IMR-90 (cell line): ENCODE results near the gene ETS1. TPM values are rescaled to one million over a fixed set of nuclear protein-coding genes. Genes with fewer than 3 reads are reported as not detected.

Experiments used
- ATAC-seq: fragments of 200-7000 bp; cut with Tn5 transposase; 2 replicates; pipeline ENCODE4 v1.9.1; 2020; ENCODE audit warnings: low read depth, mild to moderate bottlenecking, moderate library complexity
- BruUV-seq: library from RNA; stranded (reverse); fragments of 400-500 nt; replicated peaks from 2 replicates; lab custom pipeline; 2021; lab: Mats Ljungman, UMichigan
- CTCF ChIA-PET: fragments of 300-600 bp; formaldehyde crosslinking; extraction: SDS; loops from one replicate; lab custom pipeline; 2021; ENCODE audit warnings: antibody characterized with exemption; lab: Yijun Ruan, JAX
- POLR2A ChIA-PET: fragments of 300-600 bp; sonication (Branson Sonifier 250); formaldehyde crosslinking; loops from one replicate; lab custom pipeline; 2022; ENCODE audit warnings: antibody characterized with exemption; ENCODE audit not compliant: unreplicated experiment; lab: Charles Lee
- DNase-seq: peaks from one replicate; pipeline ENCODE4 v3.0.0; 2013
- H2AFZ ChIP-seq: replicated peaks from 2 replicates; pipeline ENCODE3; 2013; ENCODE audit warnings: low read length, mild to moderate bottlenecking; ENCODE audit not compliant: poor library complexity
- H2AK5ac ChIP-seq: 2 replicates; pipeline ENCODE4 v1.6.1; 2013; ENCODE audit warnings: low read depth, low read length, inconsistent platforms
- H2AK9ac ChIP-seq: replicated peaks from 2 replicates; pipeline ENCODE3; 2013; ENCODE audit warnings: mild to moderate bottlenecking, low read depth, low read length, moderate library complexity; ENCODE audit not compliant: poor library complexity
- H2BK120ac ChIP-seq: 2 replicates; pipeline ENCODE4 v1.6.1; 2013; ENCODE audit warnings: low read depth, low read length, inconsistent platforms
- H2BK15ac ChIP-seq: 3 replicates; pipeline ENCODE4 v1.6.1; 2013; ENCODE audit warnings: low read depth, low read length, inconsistent platforms
- H2BK20ac ChIP-seq: 2 replicates; pipeline ENCODE4 v1.6.1; 2013; ENCODE audit warnings: low read depth, mild to moderate bottlenecking, inconsistent platforms, low read length, moderate library complexity
- H2BK5ac ChIP-seq: 2 replicates; pipeline ENCODE4 v1.6.1; 2013; ENCODE audit warnings: mild to moderate bottlenecking, low read depth, low read length, inconsistent platforms; ENCODE audit not compliant: poor library complexity, severe bottlenecking
- H3K14ac ChIP-seq: replicated peaks from 2 replicates; pipeline ENCODE4 v1.6.1; 2013; ENCODE audit warnings: low read depth, low read length, inconsistent platforms
- H3K18ac ChIP-seq: 2 replicates; pipeline ENCODE4 v1.6.1; 2013; ENCODE audit warnings: low read depth, low read length, control low read depth
- H3K23ac ChIP-seq: 2 replicates; pipeline ENCODE4 v1.6.1; 2013; ENCODE audit warnings: low read depth, low read length, inconsistent platforms
- H3K27ac ChIP-seq: 2 replicates; pipeline ENCODE4 v1.5.1; 2013; ENCODE audit warnings: mild to moderate bottlenecking, control low read depth, low read length; ENCODE audit not compliant: insufficient read depth
- H3K27me3 ChIP-seq: 2 replicates; pipeline ENCODE4 v1.6.1; 2013; ENCODE audit warnings: low read length; ENCODE audit not compliant: control insufficient read depth, insufficient read depth
- H3K36me3 ChIP-seq: 2 replicates; pipeline ENCODE4 v1.6.1; 2013; ENCODE audit warnings: low read length, mixed read lengths; ENCODE audit not compliant: control insufficient read depth, insufficient read depth
- H3K4ac ChIP-seq: 2 replicates; pipeline ENCODE4 v1.6.1; 2013; ENCODE audit warnings: low read depth, low read length, inconsistent platforms
- H3K4me1 ChIP-seq: 2 replicates; pipeline ENCODE4 v1.6.1; 2013; ENCODE audit warnings: low read length, mixed read lengths; ENCODE audit not compliant: control insufficient read depth, insufficient read depth
- H3K4me2 ChIP-seq: 2 replicates; pipeline ENCODE4 v1.6.1; 2013; ENCODE audit warnings: low read depth, mild to moderate bottlenecking, control low read depth, low read length, moderate library complexity
- H3K4me3 ChIP-seq: 2 replicates; pipeline ENCODE4 v1.5.1; 2013; ENCODE audit warnings: low read depth, mild to moderate bottlenecking, control low read depth, low read length, moderate library complexity; ENCODE audit not compliant: insufficient read depth
- H3K56ac ChIP-seq: 2 replicates; pipeline ENCODE4 v1.6.1; 2013; ENCODE audit warnings: low read length, inconsistent platforms; ENCODE audit not compliant: insufficient read depth; ENCODE audit errors: extremely low read depth
- H3K79me1 ChIP-seq, 2 experiments: 2 replicates each; pipeline ENCODE4 v1.6.1; 2013; ENCODE audit warnings: low read length in 2 of 2, inconsistent platforms in 1 of 2, low read depth in 1 of 2
- H3K9ac ChIP-seq: 2 replicates; pipeline ENCODE4 v1.6.1; 2013; ENCODE audit warnings: low read depth, low read length, control low read depth
- H3K9me1 ChIP-seq: 2 replicates; pipeline ENCODE4 v1.6.1; 2013; ENCODE audit warnings: low read length, inconsistent platforms; ENCODE audit not compliant: insufficient read depth
- H3K9me3 ChIP-seq: 2 replicates; pipeline ENCODE4 v1.6.1; 2013; ENCODE audit warnings: low read length; ENCODE audit not compliant: control insufficient read depth, insufficient read depth
- H4K20me1 ChIP-seq: 2 replicates; pipeline ENCODE4 v1.6.1; 2013; ENCODE audit warnings: low read length, inconsistent platforms; ENCODE audit not compliant: insufficient read depth
- H4K5ac ChIP-seq: 2 replicates; pipeline ENCODE4 v1.6.1; 2013; ENCODE audit warnings: mild to moderate bottlenecking, low read depth, low read length, control low read depth
- H4K8ac ChIP-seq, 2 experiments: 2 replicates each; pipeline ENCODE4 v1.6.1; 2013; ENCODE audit warnings: low read depth in 2 of 2, low read length in 2 of 2, control low read depth in 1 of 2, inconsistent platforms in 1 of 2
- H4K91ac ChIP-seq: 2 replicates; pipeline ENCODE4 v1.6.1; 2013; ENCODE audit warnings: low read depth, low read length, inconsistent platforms; ENCODE audit not compliant: insufficient read depth
- BHLHE40 ChIP-seq: fragments of 150-350 bp; IDR thresholded peaks from 2 replicates; pipeline ENCODE4 v1.6.1; 2016; ENCODE audit warnings: mild to moderate bottlenecking, low read depth, low read length
- CEBPB ChIP-seq: IDR thresholded peaks from 2 replicates; pipeline ENCODE4 v1.6.1; 2012; ENCODE audit warnings: low read depth, low read length, improper control_type of control experiment
- CHD1 ChIP-seq: IDR thresholded peaks from 2 replicates; pipeline ENCODE4 v1.6.1; 2012; ENCODE audit warnings: low read depth, low read length, improper control_type of control experiment
- ELK1 ChIP-seq: fragments of 150-350 bp; IDR thresholded peaks from 2 replicates; pipeline ENCODE4 v1.6.1; 2016; ENCODE audit warnings: low read depth, mild to moderate bottlenecking, low read length, moderate library complexity, borderline replicate concordance
- FOS ChIP-seq: fragments of 150-350 bp; IDR thresholded peaks from 2 replicates; pipeline ENCODE4 v1.6.1; 2016; ENCODE audit warnings: low read depth, low read length
- MAFK ChIP-seq: IDR thresholded peaks from 2 replicates; pipeline ENCODE4 v1.6.1; 2012; ENCODE audit warnings: low read depth, low read length, improper control_type of control experiment
- MAZ ChIP-seq: IDR thresholded peaks from 2 replicates; pipeline ENCODE4 v1.6.1; 2012; ENCODE audit warnings: low read depth, mild to moderate bottlenecking, low read length, improper control_type of control experiment, moderate library complexity, borderline replicate concordance
- MXI1 ChIP-seq: IDR thresholded peaks from 2 replicates; pipeline ENCODE4 v1.6.1; 2012; ENCODE audit warnings: low read depth, mild to moderate bottlenecking, low read length, moderate library complexity, borderline replicate concordance
- NFE2L2 ChIP-seq: fragments of 150-350 bp; IDR thresholded peaks from 2 replicates; pipeline ENCODE4 v1.6.1; 2016; ENCODE audit warnings: low read depth, mild to moderate bottlenecking, low read length
- POLR2A ChIP-seq: IDR thresholded peaks from 2 replicates; pipeline ENCODE4 v1.6.1; 2012; ENCODE audit warnings: mild to moderate bottlenecking, low read depth, low read length
- RAD21 ChIP-seq: IDR thresholded peaks from 2 replicates; pipeline ENCODE4 v1.6.1; 2012; ENCODE audit warnings: low read length, improper control_type of control experiment
- RFX5 ChIP-seq: IDR thresholded peaks from 2 replicates; pipeline ENCODE4 v1.8.0; 2012; ENCODE audit warnings: low read depth, mild to moderate bottlenecking, low read length, moderate library complexity
- USF2 ChIP-seq: fragments of 150-350 bp; IDR thresholded peaks from 2 replicates; pipeline ENCODE4 v1.6.1; 2017; ENCODE audit warnings: mild to moderate bottlenecking, antibody characterized with exemption, low read length, low read depth
- WGBS, 2 experiments: methylation state at CpG; one replicate each; pipeline versions ENCODE4 v1.1.5 to v1.1.7; 2013; ENCODE audit warnings: missing lambda C conversion rate in 2 of 2; ENCODE audit not compliant: insufficient read length in 1 of 2; ENCODE audit errors: extremely low coverage in 2 of 2; 5-methylcytosine and 5-hydroxymethylcytosine counted together
- dilution Hi-C: fragments of 300-500 bp; cut with HindIII; formaldehyde crosslinking; loops from one replicate; pipeline ENCODE4 v1.14.3; 2018; ENCODE audit warnings: low sequenced_read_pairs; ENCODE audit not compliant: unreplicated experiment
- in situ Hi-C: fragments of 300-500 bp; cut with MboI; formaldehyde crosslinking; loops from 3 replicates; pipeline ENCODE4 v1.14.3; 2019; ENCODE audit warnings: low sequenced_read_pairs, inconsistent platforms, mixed read lengths
- intact Hi-C: fragments of 100-400 bp; cut with micrococcal nuclease; formaldehyde crosslinking; loops from 2 replicates; pipeline ENCODE4 v1.10.0; 2022
- polyA plus RNA-seq, 3 experiments: library from polyadenylated mRNA; depleted of rRNA; stranded (reverse); fragments of >200 nt; gene quantifications; 2 replicates each; pipeline ENCODE4 v1.2.3, GENCODE V29; 2012; ENCODE audit warnings: low replicate concordance in 1 of 3
- total RNA-seq: library from RNA; depleted of rRNA; stranded (reverse); fragments of >200 nt; gene quantifications from 2 replicates; pipeline ENCODE4 v1.2.3, GENCODE V29; 2012

Gene ETS1
- total and polyA plus RNA-seq, 2 of the 4 experiments (the other 2 are of a cell fraction) = 41.2 to 56.3 TPM

- TF ChIP-seq USF2 = no peak
These were observed 124.0 kb downstream of the ETS1 start (continued) for GRCh38 chr11:128463371-128463829.

GRCh38 chr11:128462922-128463321 lies 124.4 kb downstream of the ETS1 start:
- Histone ChIP-seq H3K4me3 (no peak overlapping the region), H3K79me1 (peaks cover 54 to 83% of the 10 kb centered on the region in 2 experiments), H2AK9ac (no peak overlapping the region), H2AK5ac (peak overlapping the region; percentile 78), H3K23ac (0 out of 2 replicates have a peak overlapping the region, but pooled peaks have one; percentile 2), H2AFZ (no peak overlapping the region), H2BK120ac (peak overlapping the region; percentile 54; the same call in 1 of the 2 replicates), H3K9ac (no peak overlapping the region), H4K91ac (peak overlapping the region; percentile 15; the same call in 1 of the 2 replicates), H3K18ac (no peak overlapping the region), H3K4me1 (peaks cover 20% of the 10 kb centered on the region), H3K9me1 (peaks cover 21% of the 10 kb centered on the region), H4K20me1 (peaks cover 15% of the 10 kb centered on the region), H2BK5ac (peak overlapping the region; percentile 22), H3K4me2 (no peak overlapping the region), H3K4ac (peak overlapping the region; percentile 56), H3K56ac (no peak overlapping the region; the same call in 1 of the 2 replicates), H2BK20ac (peak overlapping the region; percentile 47; the same call in 1 of the 2 replicates), H3K27ac (peak overlapping the region; percentile 4; the same call in 1 of the 2 replicates), H3K14ac (0 out of 2 replicates have a peak overlapping the region, but pooled peaks have one; percentile 11), H4K8ac (peak overlapping the region in 1 of 2 experiments; percentile 18; a peak in 1 of 4 replicates), H3K27me3 (no peaks in the 10 kb centered on the region), H3K9me3 (no peaks in the 10 kb centered on the region), H4K5ac (no peak overlapping the region), H2BK15ac (no peak overlapping the region; the same call in 2 of the 3 replicates), H3K36me3 (peaks cover 25% of the 10 kb centered on the region)
- dilution Hi-C loops (no loop called here), in situ Hi-C loops (no loop called here), intact Hi-C loops (loop anchor here (1.0 to 2.0 kb wide), 2 partner anchors 58 to 167 kb away; no protein-coding TSS in a partner anchor)
- no TSS peak for BruUV-seq
- no peak for DNase-seq
- POLR2A ChIA-PET = no interaction called here
- no peak for ATAC-seq
- WGBS, 2 experiments = 60% methylated on average over 1 of the region's 4 CpGs; no CpG with 5 or more reads in 1 of the 2 experiments
- CTCF ChIA-PET = interaction anchor here (0.6 kb wide), 1 partner anchor 65 kb away, joined by 8 read pairs; no protein-coding TSS in a partner anchor
- TF ChIP-seq FOS = no peak
- no peak for TF ChIP-seq MAFK
- no peak for TF ChIP-seq MXI1
- no peak for TF ChIP-seq CHD1
- TF ChIP-seq MAZ = no peak
- no peak; the same call in 1 of the 2 replicates for TF ChIP-seq POLR2A
- no peak for TF ChIP-seq NFE2L2
- TF ChIP-seq CEBPB = no peak
- no peak for TF ChIP-seq RAD21
- no peak for TF ChIP-seq RFX5
- no peak for TF ChIP-seq ELK1
- TF ChIP-seq BHLHE40 = no peak
